Mucosa of descending colon (tissue), 3 donors: ENCODE data around the gene WDR49. TPM values are rescaled to one million over a fixed set of nuclear protein-coding genes. Genes with fewer than 3 reads are reported as not detected.

Experiments
- ATAC-seq: fragments of 200-7000 bp; cut with Tn5 transposase; one replicate; pipeline ENCODE4 v1.9.1; 2020; ENCODE audit warnings: mild to moderate bottlenecking, moderate library complexity
- DNase-seq, 3 donors: peaks; one replicate each; pipeline ENCODE4 v3.0.0-alpha.2; 2020
- H3K36me3 ChIP-seq: fragments of 200-600 bp; one replicate; pipeline ENCODE4 v1.8.0; 2021; ENCODE audit warnings: low read depth, mild to moderate bottlenecking
- H3K4me1 ChIP-seq: fragments of 200-600 bp; one replicate; pipeline ENCODE4 v1.8.0; 2021; ENCODE audit warnings: low read depth, mild to moderate bottlenecking
- H3K4me3 ChIP-seq: fragments of 200-600 bp; one replicate; pipeline ENCODE4 v1.8.0; 2021; ENCODE audit warnings: mild to moderate bottlenecking
- H3K9me3 ChIP-seq: fragments of 200-600 bp; one replicate; pipeline ENCODE4 v1.8.0; 2021; ENCODE audit warnings: mild to moderate bottlenecking
- intact Hi-C, 2 donors: fragments of 100-400 bp; cut with DNase I in 1 of 2; cut with micrococcal nuclease in 1 of 2; formaldehyde crosslinking; loops; one replicate each; pipeline versions ENCODE4 v1.11.0 to v1.11.1; 2022; cut with DNase I, micrococcal nuclease
- total RNA-seq, 3 donors: library from RNA; stranded (reverse); fragmentation: NEBNext Ultra II Directional in 2 of 3; extraction: Animal tissue kit (Norgen Biotek cat#: 25700) in 2 of 3; gene quantifications; one replicate each; pipeline versions ENCODE4 v1.2.1 to v1.2.4, GENCODE V29; 2021 to 2023
- TF ChIP-seq, protein P1 (sequence below): fragments of 200-600 bp; IDR thresholded peaks from one replicate; pipeline ENCODE4 v1.8.0; 2022; ENCODE audit warnings: antibody characterized with exemption, mild to moderate bottlenecking
- donor health status: DM: no; HTN: no; CAD: no; lungs with moderate emphysema.
- donor health status: DM: no; HTN: no; CAD: no.
- donor health status: DM: no; HTN: yes; CAD: no.

The WDR49 gene
- total RNA-seq, 3 donors from 2014 or later = 0.46 to 0.95 (median 0.81) TPM

DNA sequence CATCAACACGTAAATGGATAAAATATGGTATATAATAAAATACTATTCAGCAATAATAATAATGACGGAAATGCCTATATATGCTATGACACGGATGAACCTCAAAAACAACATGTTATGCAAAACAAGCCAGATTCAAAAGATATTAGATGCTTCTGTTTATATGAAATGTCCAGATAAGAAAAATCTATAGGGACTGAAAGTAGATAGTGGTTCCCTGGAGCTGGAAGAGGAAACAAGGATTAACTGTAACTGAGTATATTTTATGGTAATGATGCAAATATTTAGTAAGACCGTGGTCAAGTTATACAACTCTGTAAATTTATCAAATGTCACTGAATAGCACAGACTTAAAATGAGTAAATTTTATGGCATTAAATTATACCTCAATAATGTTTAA, 25.8 kb upstream of the WDR49 start:
- Histone ChIP-seq H3K9me3 (peaks cover 13% of the 10 kb centered on the region), H3K4me1 (no peaks in the 10 kb centered on the region), H3K36me3 (no peaks in the 10 kb centered on the region), H3K4me3 (no peak overlapping the region)
- intact Hi-C loops = no loop called here
- ATAC-seq (no peak), DNase-seq (no peak)
- TF ChIP-seq, protein P1, sequence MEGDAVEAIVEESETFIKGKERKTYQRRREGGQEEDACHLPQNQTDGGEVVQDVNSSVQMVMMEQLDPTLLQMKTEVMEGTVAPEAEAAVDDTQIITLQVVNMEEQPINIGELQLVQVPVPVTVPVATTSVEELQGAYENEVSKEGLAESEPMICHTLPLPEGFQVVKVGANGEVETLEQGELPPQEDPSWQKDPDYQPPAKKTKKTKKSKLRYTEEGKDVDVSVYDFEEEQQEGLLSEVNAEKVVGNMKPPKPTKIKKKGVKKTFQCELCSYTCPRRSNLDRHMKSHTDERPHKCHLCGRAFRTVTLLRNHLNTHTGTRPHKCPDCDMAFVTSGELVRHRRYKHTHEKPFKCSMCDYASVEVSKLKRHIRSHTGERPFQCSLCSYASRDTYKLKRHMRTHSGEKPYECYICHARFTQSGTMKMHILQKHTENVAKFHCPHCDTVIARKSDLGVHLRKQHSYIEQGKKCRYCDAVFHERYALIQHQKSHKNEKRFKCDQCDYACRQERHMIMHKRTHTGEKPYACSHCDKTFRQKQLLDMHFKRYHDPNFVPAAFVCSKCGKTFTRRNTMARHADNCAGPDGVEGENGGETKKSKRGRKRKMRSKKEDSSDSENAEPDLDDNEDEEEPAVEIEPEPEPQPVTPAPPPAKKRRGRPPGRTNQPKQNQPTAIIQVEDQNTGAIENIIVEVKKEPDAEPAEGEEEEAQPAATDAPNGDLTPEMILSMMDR = no peak

DNA sequence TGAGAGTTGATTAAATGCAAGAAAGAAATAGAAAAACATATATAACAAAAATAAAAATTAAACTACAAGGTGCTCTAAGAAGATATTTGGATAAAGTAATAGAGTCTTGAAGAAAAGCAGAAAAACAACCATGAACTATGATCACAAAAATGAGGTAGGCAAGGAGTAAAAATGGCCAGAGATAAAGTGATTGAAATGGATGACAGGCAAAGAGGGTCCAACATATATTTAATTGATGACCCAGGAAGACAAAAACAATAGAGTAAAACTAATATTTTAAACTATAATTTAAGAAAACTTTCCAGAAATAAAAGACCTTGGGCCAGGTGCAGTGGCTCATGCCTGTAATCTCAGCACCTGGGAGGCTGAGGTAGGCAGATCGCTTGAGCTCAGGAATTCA, 22.1 kb upstream of the WDR49 start:
- TF ChIP-seq, protein P1 = no peak
- H3K4me1 ChIP-seq = no peaks in the 10 kb centered on the region
- no peaks in the 10 kb centered on the region for H3K36me3 ChIP-seq
- no peak for DNase-seq
- H3K9me3 ChIP-seq = peaks cover 13% of the 10 kb centered on the region
- no peak overlapping the region for H3K4me3 ChIP-seq
- intact Hi-C loops = no loop called here
- ATAC-seq = no peak

DNA sequence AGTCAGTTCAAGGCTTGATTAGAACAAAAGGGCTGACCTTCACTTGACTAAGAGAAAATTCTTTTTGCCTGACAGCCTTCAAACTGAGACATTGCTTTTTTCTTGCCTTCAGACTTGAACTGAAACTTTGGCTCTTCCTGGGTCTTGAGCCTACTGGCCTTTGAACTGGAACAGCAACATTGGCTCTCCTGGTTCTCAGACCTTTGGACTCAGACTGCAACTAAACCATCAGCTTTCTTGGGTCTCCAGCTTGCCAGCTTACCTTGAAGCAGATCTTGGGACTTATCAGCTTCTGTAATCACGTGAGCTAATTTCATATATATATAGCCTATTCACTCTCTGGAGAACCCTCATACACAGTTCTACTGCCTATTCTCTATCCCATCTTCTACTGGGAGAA, 19.5 kb upstream of the WDR49 start:
- ATAC-seq (no peak), DNase-seq (no peak)
- Histone ChIP-seq H3K36me3 (no peaks in the 10 kb centered on the region), H3K4me1 (no peaks in the 10 kb centered on the region), H3K9me3 (peaks cover 13% of the 10 kb centered on the region), H3K4me3 (no peak overlapping the region)
- intact Hi-C loops = no loop called here
- TF ChIP-seq, protein P1 = no peak

GRCh38 chr3:167671878-167672427, 18.2 kb upstream of the WDR49 start:
- DNase-seq (no peak), ATAC-seq (no peak)
- TF ChIP-seq, protein P1 = no peak
- Histone ChIP-seq H3K4me3 (no peak overlapping the region), H3K9me3 (peaks cover 13% of the 10 kb centered on the region), H3K4me1 (no peaks in the 10 kb centered on the region), H3K36me3 (no peaks in the 10 kb centered on the region)
- intact Hi-C loops = no loop called here

DNA sequence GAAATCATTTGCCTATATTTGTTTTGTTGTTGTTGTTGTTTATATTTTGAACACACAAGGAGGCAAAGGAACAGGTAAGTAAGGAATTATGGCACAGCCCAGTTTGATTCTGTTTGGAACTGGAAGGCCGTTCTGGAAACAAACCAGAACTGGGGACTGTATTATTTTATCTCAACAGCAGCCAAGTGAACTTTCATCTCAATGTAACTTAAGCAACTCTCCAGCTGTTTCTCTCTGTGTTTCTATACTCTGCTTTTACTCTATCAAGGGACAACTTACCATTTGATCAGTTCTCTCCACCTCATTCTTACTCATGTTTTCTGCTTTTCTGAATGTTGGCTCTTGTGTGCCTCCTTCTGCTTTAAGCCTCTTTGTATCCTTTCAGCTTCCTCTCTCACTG, 16.0 kb upstream of the WDR49 start:
- H3K36me3 ChIP-seq = no peaks in the 10 kb centered on the region
- H3K4me1 ChIP-seq = no peaks in the 10 kb centered on the region
- TF ChIP-seq, protein P1 = no peak
- intact Hi-C loops = no loop called here
- DNase-seq (no peak), ATAC-seq (no peak)
- no peak overlapping the region for H3K4me3 ChIP-seq
- H3K9me3 ChIP-seq = no peaks in the 10 kb centered on the region

DNA sequence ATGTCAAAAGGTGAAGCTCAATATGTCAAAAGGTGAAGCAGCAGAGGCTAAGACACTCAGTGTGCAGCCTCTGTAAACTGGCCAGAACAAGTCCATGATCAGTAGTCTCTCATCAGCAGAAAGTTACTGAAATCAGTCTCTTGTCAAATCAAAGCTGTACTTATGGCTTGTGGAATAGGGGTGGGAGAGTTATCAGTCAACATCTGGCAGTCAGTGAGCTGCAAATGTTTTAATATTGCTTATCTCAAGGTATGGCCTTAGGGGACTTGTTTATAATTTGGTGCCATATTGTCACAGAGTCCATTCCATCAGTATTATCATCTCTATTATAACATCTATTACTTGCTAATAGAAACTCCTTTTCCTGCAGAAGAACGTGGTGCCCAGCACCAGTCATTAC, 14.9 kb upstream of the WDR49 start:
- intact Hi-C loops = no loop called here
- ATAC-seq = no peak
- DNase-seq = no peak
- H3K9me3 ChIP-seq = no peaks in the 10 kb centered on the region
- no peaks in the 10 kb centered on the region for H3K4me1 ChIP-seq
- no peaks in the 10 kb centered on the region for H3K36me3 ChIP-seq
- TF ChIP-seq, protein P1 = no peak
- no peak overlapping the region for H3K4me3 ChIP-seq
